ENCODE data around the gene GDAP1L1. TPM values are rescaled to one million over a fixed set of nuclear protein-coding genes. Genes with fewer than 3 reads are reported as not detected.

Gene GDAP1L1
- total RNA-seq, 1 experiment from 2014 or later = 0.54 TPM

GRCh38 chr20:44221368-44221954 lies 25.6 kb upstream of the GDAP1L1 start:
- no peaks in the 10 kb centered on the region for H3K9me3 ChIP-seq (ENCODE audit: low read depth, low read length, poor library complexity, severe bottlenecking)
- TF ChIP-seq CTCF (conservative IDR thresholded peaks at IDR 0.05; ENCODE audit: low read depth, low read length) (no peak), EZH2 (IDR thresholded peaks at IDR 0.05; ENCODE audit: borderline replicate concordance, low read depth, low read length, poor library complexity, severe bottlenecking) (no peak)

GRCh38 chr20:44222027-44222426 lies 25.1 kb upstream of the GDAP1L1 start:
- Histone ChIP-seq H3K27ac (ENCODE audit: low read depth, low read length, poor library complexity, severe bottlenecking) (no peak overlapping the region), H3K36me3 (ENCODE audit: insufficient read depth, low read length, poor library complexity, severe bottlenecking) (no peaks in the 10 kb centered on the region), H3K4me3 (ENCODE audit: low read depth, low read length, poor library complexity, severe bottlenecking) (no peak overlapping the region), H3K4me1 (ENCODE audit: insufficient read depth, low read length, poor library complexity, severe bottlenecking) (no peaks in the 10 kb centered on the region), H3K27me3 (replicated peaks; ENCODE audit: insufficient read depth, low read depth, low read length, poor library complexity) (no peaks in the 10 kb centered on the region), H3K9me3 (ENCODE audit: low read depth, low read length, poor library complexity, severe bottlenecking) (no peaks in the 10 kb centered on the region)
- DNase-seq (ENCODE audit: low spot score) = no peak
- TF ChIP-seq EZH2 (IDR thresholded peaks at IDR 0.05; ENCODE audit: borderline replicate concordance, low read depth, low read length, poor library complexity, severe bottlenecking) = no peak
- no peak for TF ChIP-seq CTCF (conservative IDR thresholded peaks at IDR 0.05; ENCODE audit: low read depth, low read length)
- ChIA-PET CTCF (no interaction called here), POLR2A (ENCODE audit: low non-redundant PET) (no interaction called here)
- intact Hi-C loops (cut with micrococcal nuclease; ENCODE audit: unreplicated experiment) = no loop called here
- no TSS peak for BruUV-seq (replicated peaks)

More at GRCh38 chr20:44221368-44221954, 25.6 kb upstream of the GDAP1L1 start:
- no peak for DNase-seq (ENCODE audit: low spot score)
- Histone ChIP-seq H3K27me3 (replicated peaks; ENCODE audit: insufficient read depth, low read depth, low read length, poor library complexity) (no peaks in the 10 kb centered on the region), H3K36me3 (ENCODE audit: insufficient read depth, low read length, poor library complexity, severe bottlenecking) (no peaks in the 10 kb centered on the region), H3K4me1 (ENCODE audit: insufficient read depth, low read length, poor library complexity, severe bottlenecking) (no peaks in the 10 kb centered on the region), H3K4me3 (ENCODE audit: low read depth, low read length, poor library complexity, severe bottlenecking) (no peak overlapping the region), H3K27ac (ENCODE audit: low read depth, low read length, poor library complexity, severe bottlenecking) (no peak overlapping the region)
- ChIA-PET CTCF (no interaction called here), POLR2A (ENCODE audit: low non-redundant PET) (no interaction called here)
- BruUV-seq (replicated peaks) = no TSS peak
- intact Hi-C loops (cut with micrococcal nuclease; ENCODE audit: unreplicated experiment) = no loop called here

- intact Hi-C loops (cut with micrococcal nuclease; ENCODE audit: unreplicated experiment) = no loop called here
- Histone ChIP-seq H3K4me1 (ENCODE audit: insufficient read depth, low read length, poor library complexity, severe bottlenecking) (no peaks in the 10 kb centered on the region), H3K27me3 (replicated peaks; ENCODE audit: insufficient read depth, low read depth, low read length, poor library complexity) (no peaks in the 10 kb centered on the region), H3K27ac (ENCODE audit: low read depth, low read length, poor library complexity, severe bottlenecking) (no peak overlapping the region), H3K4me3 (ENCODE audit: low read depth, low read length, poor library complexity, severe bottlenecking) (no peak overlapping the region), H3K9me3 (ENCODE audit: low read depth, low read length, poor library complexity, severe bottlenecking) (no peaks in the 10 kb centered on the region), H3K36me3 (ENCODE audit: insufficient read depth, low read length, poor library complexity, severe bottlenecking) (no peaks in the 10 kb centered on the region)
- no peak for DNase-seq (ENCODE audit: low spot score)
- BruUV-seq (replicated peaks) = no TSS peak
- TF ChIP-seq EZH2 (IDR thresholded peaks at IDR 0.05; ENCODE audit: borderline replicate concordance, low read depth, low read length, poor library complexity, severe bottlenecking) (no peak), CTCF (conservative IDR thresholded peaks at IDR 0.05; ENCODE audit: low read depth, low read length) (0 out of 2 replicates have a peak, but pooled peaks have one; percentile 26)
- ChIA-PET POLR2A (ENCODE audit: low non-redundant PET) (no interaction called here), CTCF (no interaction called here)
Observed at GRCh38 chr20:44222633-44223368, 24.3 kb upstream of the GDAP1L1 start.

Measured in A673 (cell line).